Natural killer cell (primary cell): ENCODE data around the gene PWWP2B. TPM values are rescaled to one million over a fixed set of nuclear protein-coding genes. Genes with fewer than 3 reads are reported as not detected.

Experiments used
- ATAC-seq, 3 donors: fragments of 150-1000 bp in 2 of 3; fragments of 200-7000 bp in 1 of 3; cut with Tn5 transposase; 1 replicate in 1 of 3; 2 replicates in 2 of 3; pipeline ENCODE4 v1.10.0; 2021; ENCODE audit warnings: mild to moderate bottlenecking in 2 of 3, moderate library complexity in 2 of 3
- DNase-seq, 2 donors: peaks; one replicate each; pipeline versions ENCODE4 v3.0.0 to v3.0.0-alpha.2; 2013 to 2021; ENCODE audit warnings: mixed read lengths in 1 of 2
- H3K27ac ChIP-seq: one replicate; pipeline ENCODE4 v1.5.1; 2013; ENCODE audit warnings: mild to moderate bottlenecking, low read length
- H3K27me3 ChIP-seq: one replicate; pipeline ENCODE4 v1.6.1; 2013; ENCODE audit warnings: low read length; ENCODE audit not compliant: control insufficient read depth, insufficient read depth
- H3K36me3 ChIP-seq: one replicate; pipeline ENCODE4 v1.6.1; 2013; ENCODE audit warnings: low read length; ENCODE audit not compliant: control insufficient read depth, insufficient read depth
- H3K4me1 ChIP-seq: one replicate; pipeline ENCODE4 v1.6.1; 2013; ENCODE audit warnings: low read length; ENCODE audit not compliant: control insufficient read depth, insufficient read depth
- H3K4me3 ChIP-seq: one replicate; pipeline ENCODE4 v1.5.1; 2013; ENCODE audit warnings: low read length
- H3K9me3 ChIP-seq: one replicate; pipeline ENCODE4 v1.6.1; 2013; ENCODE audit warnings: low read length; ENCODE audit not compliant: control insufficient read depth, insufficient read depth
- H3K27ac Mint-ChIP-seq, 2 donors: one replicate each; pipeline ENCODE4 v1.8.0; 2022; ENCODE audit warnings: mild to moderate bottlenecking in 2 of 2, mixed read lengths in 2 of 2, moderate library complexity in 1 of 2
- H3K27me3 Mint-ChIP-seq, 2 donors: one replicate each; pipeline ENCODE4 v1.8.0; 2022; ENCODE audit warnings: low read depth in 2 of 2, mixed read lengths in 2 of 2
- H3K36me3 Mint-ChIP-seq: one replicate; pipeline ENCODE4 v1.8.0; 2022; ENCODE audit warnings: mixed read lengths
- H3K4me1 Mint-ChIP-seq, 2 donors: one replicate each; pipeline ENCODE4 v1.8.0; 2022; ENCODE audit warnings: mixed read lengths in 2 of 2
- H3K4me3 Mint-ChIP-seq: one replicate; pipeline ENCODE4 v1.8.0; 2022; ENCODE audit warnings: mild to moderate bottlenecking, moderate library complexity, mixed read lengths
- H3K9me3 Mint-ChIP-seq, 2 donors: one replicate each; pipeline ENCODE4 v1.8.0; 2022; ENCODE audit warnings: mixed read lengths in 2 of 2
- CTCF ChIP-seq: fragments of 200-600 bp; IDR thresholded peaks from one replicate; pipeline ENCODE4 v1.8.0; 2022; ENCODE audit warnings: antibody characterized with exemption
- WGBS: methylation state at CpG from one replicate; pipeline ENCODE4 v1.1.7; 2013; ENCODE audit warnings: missing lambda C conversion rate; ENCODE audit not compliant: insufficient coverage; 5-methylcytosine and 5-hydroxymethylcytosine counted together
- intact Hi-C: fragments of 100-400 bp; cut with micrococcal nuclease; formaldehyde crosslinking; loops from one replicate; pipeline ENCODE4 v1.14.2; 2022
- total RNA-seq, 4 donors: library from RNA; stranded (reverse); fragments of 120-200 nt in 1 of 4; gene quantifications; one replicate each; pipeline versions ENCODE4 v1.2.3 to v1.2.4, GENCODE V29; 2013 to 2022

PWWP2B gene
- total RNA-seq, 3 donors from 2014 or later (not counting 1 experiment from before 2014, with no cell fraction given) = 23.7 to 29.5 (median 24.4) TPM

GRCh38 chr10:132456881-132457280, 59.9 kb downstream of the PWWP2B start:
- no peaks in the 10 kb centered on the region for H3K9me3 Mint-ChIP-seq
- Histone ChIP-seq H3K27me3 (no peaks in the 10 kb centered on the region), H3K9me3 (no peaks in the 10 kb centered on the region), H3K4me3 (no peak overlapping the region), H3K27ac (no peak overlapping the region), H3K4me1 (peaks cover 24% of the 10 kb centered on the region), H3K36me3 (no peaks in the 10 kb centered on the region)
- ATAC-seq = no peak
- no peaks in the 10 kb centered on the region for H3K27me3 Mint-ChIP-seq
- H3K36me3 Mint-ChIP-seq = no peaks in the 10 kb centered on the region
- 84% methylated on average over 9 of the region's 9 CpGs for WGBS
- H3K27ac Mint-ChIP-seq = no peak overlapping the region
- no peak for DNase-seq
- intact Hi-C loops = loop anchor here (10.0 kb wide), 2 partner anchors 232 to 292 kb away; no protein-coding TSS in a partner anchor
- TF ChIP-seq CTCF = no peak
- peaks cover 0 to 22% of the 10 kb centered on the region in 2 donors for H3K4me1 Mint-ChIP-seq
- no peak overlapping the region for H3K4me3 Mint-ChIP-seq

DNA sequence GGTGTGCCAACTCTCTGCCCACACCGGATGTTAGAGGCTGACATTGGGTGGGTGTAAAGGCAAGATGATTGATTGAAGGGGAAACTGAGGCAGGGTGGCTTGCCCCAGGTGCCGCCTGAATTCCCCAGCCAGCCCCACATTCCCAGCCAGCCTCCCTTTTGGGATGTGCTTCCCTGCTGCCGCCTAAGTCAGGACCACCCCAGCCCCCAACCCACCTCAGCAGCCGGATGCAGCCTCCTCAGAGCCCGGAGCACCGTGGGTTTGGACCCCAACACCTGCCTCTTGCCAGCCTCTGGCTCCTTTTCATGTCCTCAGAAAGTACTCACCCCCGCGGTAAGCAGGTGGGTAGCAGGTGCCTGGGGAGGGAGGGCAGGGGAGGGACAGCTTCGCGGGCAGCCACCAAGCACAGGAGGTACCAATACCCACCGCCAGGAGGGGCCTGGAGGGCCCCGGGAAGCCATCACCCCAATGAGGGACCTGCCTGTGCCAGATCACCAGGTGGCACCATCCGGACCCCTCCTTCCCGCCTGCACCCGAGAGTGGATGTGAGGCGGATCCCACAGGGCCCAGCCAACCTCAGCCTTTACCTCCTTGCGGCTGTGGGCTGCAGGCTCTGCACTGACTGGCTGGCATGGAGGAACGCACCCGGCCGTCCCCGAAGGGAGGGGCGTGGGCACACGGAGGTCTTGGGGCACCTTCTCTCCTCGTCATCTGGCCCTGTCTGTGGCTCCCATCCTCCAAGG, 60.5 kb downstream of the PWWP2B start:
- DNase-seq (peak in 1 of 2 donors; percentile 52), ATAC-seq (no peak)
- Mint-ChIP-seq H3K4me3 (no peak overlapping the region), H3K36me3 (no peaks in the 10 kb centered on the region), H3K27ac (no peak overlapping the region), H3K9me3 (no peaks in the 10 kb centered on the region), H3K27me3 (no peaks in the 10 kb centered on the region), H3K4me1 (peaks cover 0 to 19% of the 10 kb centered on the region in 2 donors)
- TF ChIP-seq CTCF = no peak
- Histone ChIP-seq H3K36me3 (no peaks in the 10 kb centered on the region), H3K27me3 (no peaks in the 10 kb centered on the region), H3K27ac (no peak overlapping the region), H3K9me3 (no peaks in the 10 kb centered on the region), H3K4me1 (peaks cover 17% of the 10 kb centered on the region), H3K4me3 (no peak overlapping the region)
- WGBS = 83% methylated on average over 24 of the region's 24 CpGs
- intact Hi-C loops = loop anchor here (1.0 to 10.0 kb wide), 3 partner anchors 180 to 293 kb away; no protein-coding TSS in a partner anchor

GRCh38 chr10:132458071-132458585, 61.1 kb downstream of the PWWP2B start:
- intact Hi-C loops = loop anchor here (1.0 to 10.0 kb wide), 3 partner anchors 179 to 293 kb away; no protein-coding TSS in a partner anchor
- H3K9me3 Mint-ChIP-seq = no peaks in the 10 kb centered on the region
- peaks cover 0 to 13% of the 10 kb centered on the region in 2 donors for H3K4me1 Mint-ChIP-seq
- WGBS = 65% methylated on average over 19 of the region's 19 CpGs
- H3K4me3 Mint-ChIP-seq = no peak overlapping the region
- no peaks in the 10 kb centered on the region for H3K27me3 ChIP-seq
- no peaks in the 10 kb centered on the region for H3K36me3 Mint-ChIP-seq
- DNase-seq = no peak
- no peak overlapping the region for H3K27ac ChIP-seq
- no peak for ATAC-seq
- no peaks in the 10 kb centered on the region for H3K36me3 ChIP-seq
- H3K27me3 Mint-ChIP-seq = no peaks in the 10 kb centered on the region
- H3K4me1 ChIP-seq = peaks cover 12% of the 10 kb centered on the region
- no peak overlapping the region for H3K27ac Mint-ChIP-seq
- no peaks in the 10 kb centered on the region for H3K9me3 ChIP-seq
- no peak overlapping the region for H3K4me3 ChIP-seq
- no peak for TF ChIP-seq CTCF
